Keratinocyte (primary cell): Measurements from ENCODE around the gene FASN.

ENCODE experiments used
- EZH2 ChIP-seq: IDR thresholded peaks from one replicate; pipeline ENCODE4 v1.6.1; 2012; ENCODE audit warnings: inconsistent platforms, mild to moderate bottlenecking, low read length, moderate library complexity
- TF ChIP-seq, protein P1 (sequence below), 3 experiments: IDR thresholded peaks in 1 of 3; conservative IDR thresholded peaks in 1 of 3; optimal IDR thresholded peaks in 1 of 3; 2 replicates in 2 of 3; 3 replicates in 1 of 3; pipeline versions ENCODE3 to v1.5.1; 2011; ENCODE audit warnings: low read length in 3 of 3, mild to moderate bottlenecking in 3 of 3, moderate library complexity in 2 of 3, control low read depth in 1 of 3, inconsistent platforms in 1 of 3; ENCODE audit not compliant: insufficient read depth in 2 of 3; ENCODE audit errors: extremely low read depth in 1 of 3

DNA sequence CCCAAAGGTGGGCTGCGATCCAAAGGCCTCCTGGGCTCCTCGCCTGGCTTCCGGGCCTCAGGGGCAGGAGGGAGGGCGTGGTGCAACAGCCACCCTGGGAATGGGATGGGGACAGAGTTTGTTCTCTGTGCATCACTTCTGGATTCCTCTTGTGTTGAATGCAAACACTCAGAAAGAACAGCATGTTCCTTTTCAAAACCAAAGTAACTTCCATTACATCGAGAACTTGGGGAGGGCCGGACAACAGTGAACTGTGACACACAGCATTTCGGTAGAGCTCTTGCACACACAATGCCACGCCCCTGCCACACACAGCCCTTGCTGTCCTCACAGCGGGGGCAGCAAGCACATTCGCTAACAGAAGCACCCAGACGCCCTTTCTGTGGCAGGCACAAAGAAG, 36.1 kb upstream of the FASN start:
- TF ChIP-seq, protein P1, sequence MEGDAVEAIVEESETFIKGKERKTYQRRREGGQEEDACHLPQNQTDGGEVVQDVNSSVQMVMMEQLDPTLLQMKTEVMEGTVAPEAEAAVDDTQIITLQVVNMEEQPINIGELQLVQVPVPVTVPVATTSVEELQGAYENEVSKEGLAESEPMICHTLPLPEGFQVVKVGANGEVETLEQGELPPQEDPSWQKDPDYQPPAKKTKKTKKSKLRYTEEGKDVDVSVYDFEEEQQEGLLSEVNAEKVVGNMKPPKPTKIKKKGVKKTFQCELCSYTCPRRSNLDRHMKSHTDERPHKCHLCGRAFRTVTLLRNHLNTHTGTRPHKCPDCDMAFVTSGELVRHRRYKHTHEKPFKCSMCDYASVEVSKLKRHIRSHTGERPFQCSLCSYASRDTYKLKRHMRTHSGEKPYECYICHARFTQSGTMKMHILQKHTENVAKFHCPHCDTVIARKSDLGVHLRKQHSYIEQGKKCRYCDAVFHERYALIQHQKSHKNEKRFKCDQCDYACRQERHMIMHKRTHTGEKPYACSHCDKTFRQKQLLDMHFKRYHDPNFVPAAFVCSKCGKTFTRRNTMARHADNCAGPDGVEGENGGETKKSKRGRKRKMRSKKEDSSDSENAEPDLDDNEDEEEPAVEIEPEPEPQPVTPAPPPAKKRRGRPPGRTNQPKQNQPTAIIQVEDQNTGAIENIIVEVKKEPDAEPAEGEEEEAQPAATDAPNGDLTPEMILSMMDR (optimal IDR thresholded peaks at IDR 0.05 in 1 of 3, IDR thresholded peaks at IDR 0.05 in 1 of 3, conservative IDR thresholded peaks at IDR 0.05 in 1 of 3; ENCODE audit: extremely low read depth in 1 of 3, insufficient read depth in 2 of 3, low read length in 3 of 3), result no peak
- no peak for TF ChIP-seq EZH2
